ENCODE data around the gene PCDHA13. TPM values are rescaled to one million over a fixed set of nuclear protein-coding genes. Genes with fewer than 3 reads are reported as not detected.
"Not testable (repeated sequence)": the region's sequence is repeated elsewhere in the genome, so short reads cannot be mapped to it uniquely, and the experiment has no call there.

The PCDHA13 gene, protein sequence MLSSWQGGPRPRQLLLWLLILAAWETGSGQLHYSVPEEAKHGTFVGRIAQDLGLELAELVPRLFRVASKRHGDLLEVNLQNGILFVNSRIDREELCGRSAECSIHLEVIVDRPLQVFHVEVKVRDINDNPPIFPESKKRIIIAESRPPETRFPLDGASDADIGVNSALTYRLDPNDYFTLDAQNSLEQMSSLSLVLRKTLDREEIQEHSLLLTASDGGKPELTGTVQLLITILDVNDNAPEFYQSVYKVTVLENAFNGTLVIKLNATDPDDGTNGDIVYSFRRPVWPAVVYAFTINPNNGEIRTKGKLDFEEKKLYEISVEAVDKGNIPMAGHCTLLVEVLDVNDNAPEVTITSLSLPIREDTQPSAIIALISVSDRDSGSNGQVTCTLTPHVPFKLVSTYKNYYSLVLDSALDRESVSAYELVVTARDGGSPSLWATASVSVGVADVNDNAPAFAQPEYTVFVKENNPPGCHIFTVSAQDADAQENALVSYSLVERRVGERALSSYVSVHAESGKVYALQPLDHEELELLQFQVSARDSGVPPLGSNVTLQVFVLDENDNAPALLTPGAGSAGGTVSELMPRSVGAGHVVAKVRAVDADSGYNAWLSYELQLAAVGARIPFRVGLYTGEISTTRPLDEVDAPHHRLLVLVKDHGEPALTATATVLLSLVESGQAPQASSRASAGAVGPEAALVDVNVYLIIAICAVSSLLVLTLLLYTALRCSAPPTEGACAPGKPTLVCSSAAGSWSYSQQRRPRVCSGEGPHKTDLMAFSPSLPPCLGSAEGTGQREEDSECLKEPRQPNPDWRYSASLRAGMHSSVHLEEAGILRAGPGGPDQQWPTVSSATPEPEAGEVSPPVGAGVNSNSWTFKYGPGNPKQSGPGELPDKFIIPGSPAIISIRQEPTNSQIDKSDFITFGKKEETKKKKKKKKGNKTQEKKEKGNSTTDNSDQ
- total RNA-seq (2022) (0.33 and 0.74 TPM in 2 replicates), Bru-seq, nascent RNA (percentile 50 among the genes with signal in this experiment), BruChase-seq, experiment 1, labeled RNA remaining after a 6-hour chase (percentile 29 among the genes with signal in this experiment), BruChase-seq, experiment 2, labeled RNA remaining after a 2-hour chase (percentile 50 among the genes with signal in this experiment)
- long read RNA-seq, partial matches to known transcripts = 5 of 17 reads
- long read RNA-seq, other reads (novel, unspliced or antisense) = 12 of 17 reads

DNA sequence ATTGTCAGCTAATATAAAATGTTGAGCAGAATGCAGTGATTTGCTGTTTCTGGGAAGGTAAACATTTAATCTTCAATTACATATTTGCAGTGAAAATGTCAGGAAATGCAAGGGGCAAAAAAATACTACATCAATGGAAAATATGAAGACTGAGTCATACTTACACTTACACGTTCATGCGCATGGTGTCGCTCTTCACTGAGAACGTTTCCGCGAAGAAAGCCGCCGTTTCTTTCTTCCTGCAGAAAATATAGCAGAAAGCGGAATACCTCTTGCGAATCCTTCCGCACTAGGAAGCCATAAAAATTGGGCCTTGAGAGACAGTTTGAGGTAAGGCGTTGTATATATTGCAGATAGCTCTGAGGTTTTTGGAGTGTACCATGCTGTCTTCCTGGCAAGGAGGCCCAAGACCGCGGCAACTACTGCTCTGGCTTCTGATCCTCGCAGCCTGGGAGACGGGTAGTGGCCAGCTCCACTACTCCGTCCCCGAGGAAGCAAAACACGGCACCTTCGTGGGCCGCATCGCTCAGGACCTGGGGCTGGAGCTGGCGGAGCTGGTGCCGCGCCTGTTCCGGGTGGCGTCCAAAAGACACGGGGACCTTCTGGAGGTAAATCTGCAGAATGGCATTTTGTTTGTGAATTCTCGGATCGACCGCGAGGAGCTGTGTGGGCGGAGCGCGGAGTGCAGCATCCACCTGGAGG, at the start of gene PCDHA13:
Gene PCDHA13, plus strand, starts transcription at position 236 of the 702 bp plus-strand sequence. Its CDS starts 145 bp downstream, at position 381.
- CTCF ChIA-PET = interaction anchor here (0.8 to 1.6 kb wide), 3 partner anchors 45 to 152 kb away, joined by 3 to 4 read pairs (median 3); no protein-coding TSS in a partner anchor
- Mint-ChIP-seq H3K27me3 (ENCODE audit: insufficient read depth, unreplicated experiment) (no peaks in the 10 kb centered on the region), H3K9me3 (ENCODE audit: unreplicated experiment) (peaks cover 17% of the 10 kb centered on the region), H3K4me3 (ENCODE audit: unreplicated experiment) (no peak within 1 kb of the TSS), H3K36me3 (ENCODE audit: insufficient read depth, unreplicated experiment) (peaks cover 6% of the 10 kb centered on the region), H3K27ac (ENCODE audit: low read depth, unreplicated experiment) (no peak within 1 kb of the TSS), H3K4me1 (ENCODE audit: insufficient read depth, unreplicated experiment) (no peaks in the 10 kb centered on the region)
- DNase-seq (ENCODE audit: unreplicated experiment) = no peak
- no TSS peak for BruUV-seq (replicated peaks)
- TF ChIP-seq, protein P1, sequence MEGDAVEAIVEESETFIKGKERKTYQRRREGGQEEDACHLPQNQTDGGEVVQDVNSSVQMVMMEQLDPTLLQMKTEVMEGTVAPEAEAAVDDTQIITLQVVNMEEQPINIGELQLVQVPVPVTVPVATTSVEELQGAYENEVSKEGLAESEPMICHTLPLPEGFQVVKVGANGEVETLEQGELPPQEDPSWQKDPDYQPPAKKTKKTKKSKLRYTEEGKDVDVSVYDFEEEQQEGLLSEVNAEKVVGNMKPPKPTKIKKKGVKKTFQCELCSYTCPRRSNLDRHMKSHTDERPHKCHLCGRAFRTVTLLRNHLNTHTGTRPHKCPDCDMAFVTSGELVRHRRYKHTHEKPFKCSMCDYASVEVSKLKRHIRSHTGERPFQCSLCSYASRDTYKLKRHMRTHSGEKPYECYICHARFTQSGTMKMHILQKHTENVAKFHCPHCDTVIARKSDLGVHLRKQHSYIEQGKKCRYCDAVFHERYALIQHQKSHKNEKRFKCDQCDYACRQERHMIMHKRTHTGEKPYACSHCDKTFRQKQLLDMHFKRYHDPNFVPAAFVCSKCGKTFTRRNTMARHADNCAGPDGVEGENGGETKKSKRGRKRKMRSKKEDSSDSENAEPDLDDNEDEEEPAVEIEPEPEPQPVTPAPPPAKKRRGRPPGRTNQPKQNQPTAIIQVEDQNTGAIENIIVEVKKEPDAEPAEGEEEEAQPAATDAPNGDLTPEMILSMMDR (IDR thresholded peaks at IDR 0.05; ENCODE audit: unreplicated experiment) = no peak
- intact Hi-C loops (cut with micrococcal nuclease) = no loop called here
- POLR2A ChIA-PET = interaction anchor here (2.2 kb wide), 1 partner anchor 11 kb away, joined by 12 read pairs; no protein-coding TSS in a partner anchor

DNA sequence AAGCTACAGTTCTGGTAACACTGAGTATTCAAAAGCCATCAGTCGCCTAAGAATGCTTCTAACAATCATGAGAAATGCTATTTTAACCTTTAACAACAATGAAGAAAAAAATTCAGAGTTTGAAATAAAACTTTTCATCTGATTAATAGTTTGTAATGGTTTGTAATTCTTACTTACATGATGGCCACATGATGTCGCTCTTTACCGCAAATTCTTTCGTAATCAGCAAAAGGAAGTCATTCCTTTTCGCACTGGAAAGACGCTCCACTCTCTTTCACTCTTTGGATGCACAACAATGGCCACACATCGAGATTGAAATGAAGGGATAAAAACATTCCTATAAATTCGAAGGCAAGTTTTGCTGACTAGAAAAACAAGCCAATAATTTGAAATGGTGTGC, 47.9 kb upstream of the PCDHA13 start, which contains the start of gene PCDHA7:
Gene PCDHA7, plus strand, starts transcription at position 277 of the 400 bp plus-strand sequence. Its CDS starts 115 bp downstream, at position 392.
- no peak within 1 kb of the TSS for H3K27ac Mint-ChIP-seq (ENCODE audit: low read depth, unreplicated experiment)
- H3K9me3 Mint-ChIP-seq (ENCODE audit: unreplicated experiment) = peaks cover 17% of the 10 kb centered on the region
- no peak for DNase-seq (ENCODE audit: unreplicated experiment)
- TF ChIP-seq, protein P1 (IDR thresholded peaks at IDR 0.05; ENCODE audit: unreplicated experiment) = no peak
- no peaks in the 10 kb centered on the region for H3K36me3 Mint-ChIP-seq (ENCODE audit: insufficient read depth, unreplicated experiment)
- no peaks in the 10 kb centered on the region for H3K4me1 Mint-ChIP-seq (ENCODE audit: insufficient read depth, unreplicated experiment)
- ChIA-PET POLR2A (interaction anchor here (1.7 kb wide), 1 partner anchor 207 kb away, joined by 4 read pairs; no protein-coding TSS in a partner anchor), CTCF (interaction anchor here (0.6 kb wide), 1 partner anchor 223 kb away, joined by 3 read pairs; no protein-coding TSS in a partner anchor)
- H3K4me3 Mint-ChIP-seq (ENCODE audit: unreplicated experiment) = no peak within 1 kb of the TSS
- intact Hi-C loops (cut with micrococcal nuclease) = no loop called here
- no TSS peak for BruUV-seq (replicated peaks)
- H3K27me3 Mint-ChIP-seq (ENCODE audit: insufficient read depth, unreplicated experiment) = no peaks in the 10 kb centered on the region

DNA sequence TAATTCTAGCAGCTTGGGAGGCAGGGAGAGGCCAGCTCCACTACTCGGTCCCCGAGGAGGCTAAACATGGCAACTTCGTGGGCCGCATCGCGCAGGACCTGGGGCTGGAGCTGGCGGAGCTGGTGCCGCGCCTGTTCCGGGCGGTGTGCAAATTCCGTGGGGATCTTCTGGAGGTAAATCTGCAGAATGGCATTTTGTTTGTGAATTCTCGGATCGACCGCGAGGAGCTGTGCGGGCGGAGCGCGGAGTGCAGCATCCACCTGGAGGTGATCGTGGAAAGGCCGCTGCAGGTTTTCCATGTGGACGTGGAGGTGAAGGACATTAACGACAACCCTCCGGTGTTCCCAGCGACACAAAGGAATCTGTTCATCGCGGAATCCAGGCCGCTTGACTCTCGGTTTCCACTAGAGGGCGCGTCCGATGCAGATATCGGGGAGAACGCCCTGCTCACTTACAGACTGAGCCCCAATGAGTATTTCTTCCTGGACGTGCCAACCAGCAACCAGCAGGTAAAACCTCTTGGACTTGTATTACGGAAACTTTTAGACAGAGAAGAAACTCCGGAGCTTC, 47.4 kb upstream of the PCDHA13 start:
- H3K36me3 Mint-ChIP-seq (ENCODE audit: insufficient read depth, unreplicated experiment); DNase-seq (ENCODE audit: unreplicated experiment); H3K27ac Mint-ChIP-seq (ENCODE audit: low read depth, unreplicated experiment); H3K4me1 Mint-ChIP-seq (ENCODE audit: insufficient read depth, unreplicated experiment); BruUV-seq (replicated peaks); H3K27me3 Mint-ChIP-seq (ENCODE audit: insufficient read depth, unreplicated experiment); intact Hi-C loops (cut with micrococcal nuclease); H3K4me3 Mint-ChIP-seq (ENCODE audit: unreplicated experiment): not testable (repeated sequence)
- ChIA-PET CTCF (interaction anchor here (0.6 kb wide), 1 partner anchor 223 kb away, joined by 3 read pairs; no protein-coding TSS in a partner anchor), POLR2A (interaction anchor here (1.7 kb wide), 1 partner anchor 206 kb away, joined by 4 read pairs; no protein-coding TSS in a partner anchor)
- H3K9me3 Mint-ChIP-seq (ENCODE audit: unreplicated experiment) = peaks cover 20% of the 10 kb centered on the region

All from MCF 10A (cell line).